ENCODE data around the gene OSBPL6. TPM values are rescaled to one million over a fixed set of nuclear protein-coding genes. Genes with fewer than 3 reads are reported as not detected.

Gene OSBPL6
- total and polyA plus RNA-seq, 7 donors = 0.23 to 3.2 (median 1.5) TPM

DNA sequence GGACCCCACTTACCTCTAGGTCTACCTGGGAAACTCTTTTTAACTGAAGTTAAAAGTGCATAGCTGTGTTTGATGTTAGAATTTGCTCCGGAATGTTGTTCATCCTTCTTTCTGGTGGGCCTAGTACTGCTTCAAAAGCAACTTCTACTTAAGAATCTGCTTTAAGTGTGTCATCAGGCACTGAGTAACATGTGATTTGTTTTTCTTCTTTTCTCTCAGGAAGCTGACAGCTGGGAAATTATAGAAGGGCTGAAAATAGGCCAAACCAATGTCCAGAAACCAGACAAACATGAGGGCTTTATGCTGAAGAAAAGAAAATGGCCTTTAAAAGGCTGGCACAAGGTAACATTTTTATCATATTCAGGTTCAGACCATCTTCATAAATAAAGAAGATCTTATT, 133.7 kb downstream of the OSBPL6 start:
- no peaks in the 10 kb centered on the region for H3K4me1 ChIP-seq
- TF ChIP-seq POLR2A (IDR thresholded peaks at IDR 0.05) = no peak
- TF ChIP-seq POLR2AphosphoS5 (IDR thresholded peaks at IDR 0.05) = no peak
- TF ChIP-seq, protein P1, sequence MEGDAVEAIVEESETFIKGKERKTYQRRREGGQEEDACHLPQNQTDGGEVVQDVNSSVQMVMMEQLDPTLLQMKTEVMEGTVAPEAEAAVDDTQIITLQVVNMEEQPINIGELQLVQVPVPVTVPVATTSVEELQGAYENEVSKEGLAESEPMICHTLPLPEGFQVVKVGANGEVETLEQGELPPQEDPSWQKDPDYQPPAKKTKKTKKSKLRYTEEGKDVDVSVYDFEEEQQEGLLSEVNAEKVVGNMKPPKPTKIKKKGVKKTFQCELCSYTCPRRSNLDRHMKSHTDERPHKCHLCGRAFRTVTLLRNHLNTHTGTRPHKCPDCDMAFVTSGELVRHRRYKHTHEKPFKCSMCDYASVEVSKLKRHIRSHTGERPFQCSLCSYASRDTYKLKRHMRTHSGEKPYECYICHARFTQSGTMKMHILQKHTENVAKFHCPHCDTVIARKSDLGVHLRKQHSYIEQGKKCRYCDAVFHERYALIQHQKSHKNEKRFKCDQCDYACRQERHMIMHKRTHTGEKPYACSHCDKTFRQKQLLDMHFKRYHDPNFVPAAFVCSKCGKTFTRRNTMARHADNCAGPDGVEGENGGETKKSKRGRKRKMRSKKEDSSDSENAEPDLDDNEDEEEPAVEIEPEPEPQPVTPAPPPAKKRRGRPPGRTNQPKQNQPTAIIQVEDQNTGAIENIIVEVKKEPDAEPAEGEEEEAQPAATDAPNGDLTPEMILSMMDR (IDR thresholded peaks at IDR 0.05) = no peak
- no peak for TF ChIP-seq EP300 (IDR thresholded peaks at IDR 0.05)
- DNase-seq = no peak
- 83 to 91% methylated on average over 1 of the region's 1 CpG for WGBS, 2 donors
- no peaks in the 10 kb centered on the region for H3K36me3 ChIP-seq
- intact Hi-C loops (cut with DNase I) = no loop called here
- H3K27ac ChIP-seq = no peak overlapping the region
- H3K4me3 ChIP-seq = no peak overlapping the region
- H3K9me3 ChIP-seq = no peaks in the 10 kb centered on the region
- H3K27me3 ChIP-seq = no peaks in the 10 kb centered on the region

DNA sequence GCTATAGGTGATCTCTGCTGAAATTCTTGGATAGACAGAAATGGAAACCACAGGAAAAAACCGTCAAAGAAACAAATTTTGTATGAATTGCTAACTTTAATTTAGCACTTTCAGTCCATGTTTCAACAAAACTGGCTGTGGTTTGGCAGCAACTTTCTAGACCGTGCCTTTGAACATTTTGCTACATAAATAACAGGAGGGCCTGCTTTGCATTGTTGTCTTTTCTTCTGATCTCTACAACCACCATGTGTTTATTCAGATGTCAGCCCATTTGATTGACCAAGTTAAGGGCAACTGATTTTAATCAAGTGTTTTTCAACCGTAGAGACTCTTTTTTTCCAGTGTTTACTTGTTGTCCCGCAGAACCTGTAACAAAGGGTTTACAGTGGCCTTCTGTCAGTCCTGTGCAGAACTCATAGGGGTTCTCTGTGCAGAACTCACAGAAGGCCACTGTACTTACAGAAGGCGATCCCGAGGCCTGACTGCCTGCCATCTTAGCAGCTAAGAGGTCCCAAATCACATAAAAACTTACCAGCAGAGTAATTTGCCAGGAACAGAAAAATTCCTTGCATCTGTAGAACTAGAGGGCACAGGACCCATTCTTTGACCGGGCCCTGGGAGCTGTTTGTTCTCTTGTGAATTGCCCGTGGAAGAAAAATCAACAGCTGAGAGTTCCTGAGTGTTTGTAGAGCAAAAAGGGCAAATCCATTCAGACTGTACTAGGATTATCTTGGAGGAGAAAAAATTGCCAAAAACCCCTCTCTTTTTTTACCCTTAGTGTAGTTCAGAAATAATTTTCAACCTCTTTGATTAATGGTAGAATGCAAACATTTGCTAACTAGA, 136.1 kb downstream of the OSBPL6 start:
- H3K9me3 ChIP-seq = no peaks in the 10 kb centered on the region
- H3K27me3 ChIP-seq = no peaks in the 10 kb centered on the region
- H3K36me3 ChIP-seq = no peaks in the 10 kb centered on the region
- 88 to 91% methylated on average over 8 of the region's 8 CpGs for WGBS, 2 donors
- no peak overlapping the region for H3K4me3 ChIP-seq
- peaks cover 0 to 4% (median 0%) of the 10 kb centered on the region in 4 donors for H3K4me1 ChIP-seq
- no peak for DNase-seq
- TF ChIP-seq EP300 (IDR thresholded peaks at IDR 0.05) = no peak
- TF ChIP-seq POLR2AphosphoS5 (IDR thresholded peaks at IDR 0.05) = no peak
- TF ChIP-seq, protein P1 (IDR thresholded peaks at IDR 0.05) = no peak
- H3K27ac ChIP-seq = no peak overlapping the region
- intact Hi-C loops (cut with DNase I) = no loop called here

- WGBS, 2 donors = 81 to 89% methylated on average over 9 of the region's 9 CpGs
- TF ChIP-seq, protein P1 (IDR thresholded peaks at IDR 0.05) = no peak
- TF ChIP-seq POLR2A (IDR thresholded peaks at IDR 0.05) (no peak), EP300 (IDR thresholded peaks at IDR 0.05) (no peak), POLR2AphosphoS5 (IDR thresholded peaks at IDR 0.05) (no peak)
- DNase-seq = no peak
- Histone ChIP-seq H3K36me3 (no peaks in the 10 kb centered on the region), H3K9me3 (no peaks in the 10 kb centered on the region), H3K4me3 (no peak overlapping the region), H3K27ac (no peak overlapping the region), H3K4me1 (peaks cover 0 to 4% (median 0%) of the 10 kb centered on the region in 4 donors), H3K27me3 (no peaks in the 10 kb centered on the region)
- intact Hi-C loops (cut with DNase I) = no loop called here
These were observed 137.4 kb downstream of the OSBPL6 start for GRCh38 chr2:178331474-178332432.

DNA sequence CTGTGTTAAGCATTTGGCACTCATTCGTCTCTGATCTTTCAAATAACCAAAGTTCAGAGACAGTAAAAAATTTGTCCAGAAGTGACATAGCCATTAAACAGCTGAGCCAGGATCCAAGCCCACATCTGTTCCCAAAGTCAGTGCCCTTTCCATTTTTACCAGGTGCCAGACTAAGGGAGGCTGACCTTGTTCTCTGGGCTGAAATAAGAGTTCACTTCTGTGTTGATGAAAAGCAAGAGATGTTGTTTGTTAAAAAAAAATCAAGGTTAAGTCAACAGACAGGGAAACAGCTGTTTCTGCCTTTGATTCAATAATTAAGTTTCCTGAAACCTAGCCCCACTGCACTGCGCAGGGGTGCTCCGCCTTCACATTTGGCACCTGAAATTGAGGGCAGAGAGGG, 139.5 kb downstream of the OSBPL6 start:
- Histone ChIP-seq H3K27ac (no peak overlapping the region), H3K4me3 (no peak overlapping the region), H3K27me3 (no peaks in the 10 kb centered on the region), H3K36me3 (no peaks in the 10 kb centered on the region), H3K9me3 (no peaks in the 10 kb centered on the region), H3K4me1 (peaks cover 0 to 4% (median 0%) of the 10 kb centered on the region in 4 donors)
- no peak for DNase-seq
- intact Hi-C loops (cut with DNase I) = no loop called here
- 31 to 63% methylated on average over 3 of the region's 3 CpGs for WGBS, 2 donors
- no peak for TF ChIP-seq POLR2AphosphoS5 (IDR thresholded peaks at IDR 0.05)
- TF ChIP-seq EP300 (IDR thresholded peaks at IDR 0.05) = no peak
- TF ChIP-seq POLR2A (IDR thresholded peaks at IDR 0.05) = no peak
- TF ChIP-seq, protein P1 (IDR thresholded peaks at IDR 0.05) = no peak

All from sigmoid colon (tissue), 7 donors.